HEK293 (cell line): ENCODE measurements around the gene LRP10.

ENCODE experiments used
- KLF16 ChIP-seq: fragments of 450-650 bp; formaldehyde crosslinking; IDR thresholded peaks from 2 replicates; pipeline ENCODE4 v1.5.1; 2017; ENCODE audit warnings: missing biosample characterization, missing genetic modification characterization
- TCF7L2 ChIP-seq: IDR thresholded peaks from 2 replicates; pipeline ENCODE4 v1.6.1; 2011; ENCODE audit warnings: low read depth, mild to moderate bottlenecking, inconsistent platforms, low read length, moderate library complexity, borderline replicate concordance
- TRIM28 ChIP-seq: IDR thresholded peaks from 2 replicates; pipeline ENCODE4 v1.6.1; 2011; ENCODE audit warnings: low read length, control low read depth, borderline replicate concordance
- WT1 ChIP-seq: fragments of 450-650 bp; formaldehyde crosslinking; IDR thresholded peaks from 2 replicates; pipeline ENCODE4 v1.5.1; 2016; ENCODE audit warnings: missing biosample characterization, missing genetic modification characterization
- YY2 ChIP-seq: fragments of 450-650 bp; formaldehyde crosslinking; IDR thresholded peaks from 2 replicates; pipeline ENCODE4 v1.5.1; 2016; ENCODE audit warnings: missing biosample characterization, missing genetic modification characterization
- ZBTB8A ChIP-seq: fragments of 450-650 bp; formaldehyde crosslinking; IDR thresholded peaks from 2 replicates; pipeline ENCODE4 v1.5.1; 2016; ENCODE audit warnings: missing biosample characterization, missing genetic modification characterization
- ZFHX2 ChIP-seq: fragments of 450-650 bp; formaldehyde crosslinking; conservative IDR thresholded peaks from 2 replicates; pipeline ENCODE4 v1.5.1; 2016; ENCODE audit warnings: missing biosample characterization, missing genetic modification characterization
- ZFP3 ChIP-seq: fragments of 450-650 bp; formaldehyde crosslinking; IDR thresholded peaks from 2 replicates; pipeline ENCODE4 v1.5.1; 2016; ENCODE audit warnings: low read depth, missing biosample characterization, missing genetic modification characterization
- ZIC2 ChIP-seq: fragments of 450-650 bp; formaldehyde crosslinking; IDR thresholded peaks from 2 replicates; pipeline ENCODE4 v1.5.1; 2016; ENCODE audit warnings: missing biosample characterization, missing genetic modification characterization
- ZNF112 ChIP-seq: fragments of 450-650 bp; formaldehyde crosslinking; IDR thresholded peaks from 2 replicates; pipeline ENCODE4 v1.5.0; 2017; ENCODE audit warnings: missing biosample characterization, missing genetic modification characterization
- ZNF169 ChIP-seq: fragments of 450-650 bp; formaldehyde crosslinking; IDR thresholded peaks from 2 replicates; pipeline ENCODE4 v1.5.1; 2016; ENCODE audit warnings: missing biosample characterization, missing genetic modification characterization
- ZNF174 ChIP-seq: fragments of 450-650 bp; formaldehyde crosslinking; IDR thresholded peaks from 2 replicates; pipeline ENCODE4 v1.5.0; 2017; ENCODE audit warnings: missing biosample characterization, mild to moderate bottlenecking, missing genetic modification characterization
- ZNF19 ChIP-seq: fragments of 450-650 bp; formaldehyde crosslinking; IDR thresholded peaks from 2 replicates; pipeline ENCODE4; 2016; ENCODE audit warnings: missing biosample characterization, missing genetic modification characterization, low read depth
- ZNF366 ChIP-seq: fragments of 450-650 bp; formaldehyde crosslinking; conservative IDR thresholded peaks from 2 replicates; pipeline ENCODE4 v1.5.1; 2016; ENCODE audit warnings: missing biosample characterization, missing genetic modification characterization
- ZNF391 ChIP-seq: fragments of 450-650 bp; formaldehyde crosslinking; IDR thresholded peaks from 2 replicates; pipeline ENCODE4 v1.5.1; 2016; ENCODE audit warnings: low read depth, missing biosample characterization, missing genetic modification characterization, borderline replicate concordance
- ZNF394 ChIP-seq: fragments of 450-650 bp; formaldehyde crosslinking; IDR thresholded peaks from 2 replicates; pipeline ENCODE4 v1.5.1; 2016; ENCODE audit warnings: missing biosample characterization, missing genetic modification characterization, mild to moderate bottlenecking, moderate library complexity, borderline replicate concordance
- ZNF514 ChIP-seq: fragments of 450-650 bp; formaldehyde crosslinking; IDR thresholded peaks from 2 replicates; pipeline ENCODE4 v1.5.1; 2016; ENCODE audit warnings: missing biosample characterization, missing genetic modification characterization
- ZNF654 ChIP-seq: fragments of 450-650 bp; formaldehyde crosslinking; IDR thresholded peaks from 2 replicates; pipeline ENCODE4 v1.5.1; 2016; ENCODE audit warnings: low read depth, missing biosample characterization, missing genetic modification characterization
- ZNF707 ChIP-seq: fragments of 450-650 bp; formaldehyde crosslinking; IDR thresholded peaks from 2 replicates; pipeline ENCODE4 v1.5.1; 2016; ENCODE audit warnings: missing biosample characterization, missing genetic modification characterization
- TF ChIP-seq, protein P1 (sequence below): fragments of 450-650 bp; formaldehyde crosslinking; IDR thresholded peaks from 2 replicates; pipeline ENCODE4 v1.5.1; 2016; ENCODE audit warnings: missing biosample characterization, missing genetic modification characterization
- TF ChIP-seq, protein P2 (sequence below): fragments of 450-650 bp; formaldehyde crosslinking; IDR thresholded peaks from 2 replicates; pipeline ENCODE4 v1.5.1; 2016; ENCODE audit warnings: missing biosample characterization, missing genetic modification characterization
- TF ChIP-seq, protein P3 (sequence below): fragments of 450-650 bp; formaldehyde crosslinking; IDR thresholded peaks from 2 replicates; pipeline ENCODE4 v1.5.1; 2016; ENCODE audit warnings: missing biosample characterization, missing genetic modification characterization
- TF ChIP-seq, protein P4 (sequence below): fragments of 450-650 bp; formaldehyde crosslinking; IDR thresholded peaks from 2 replicates; pipeline ENCODE4 v1.5.1; 2016; ENCODE audit warnings: missing biosample characterization, missing genetic modification characterization, borderline replicate concordance
- TF ChIP-seq, protein P5 (sequence below): fragments of 450-650 bp; formaldehyde crosslinking; IDR thresholded peaks from 2 replicates; pipeline ENCODE4 v1.5.1; 2016; ENCODE audit warnings: missing biosample characterization, missing genetic modification characterization, low read depth
- TF ChIP-seq, protein P6 (sequence below): fragments of 450-650 bp; IDR thresholded peaks from 2 replicates; pipeline ENCODE4 v1.5.1; 2018; ENCODE audit warnings: missing biosample characterization, missing genetic modification characterization

LRP10 gene

DNA sequence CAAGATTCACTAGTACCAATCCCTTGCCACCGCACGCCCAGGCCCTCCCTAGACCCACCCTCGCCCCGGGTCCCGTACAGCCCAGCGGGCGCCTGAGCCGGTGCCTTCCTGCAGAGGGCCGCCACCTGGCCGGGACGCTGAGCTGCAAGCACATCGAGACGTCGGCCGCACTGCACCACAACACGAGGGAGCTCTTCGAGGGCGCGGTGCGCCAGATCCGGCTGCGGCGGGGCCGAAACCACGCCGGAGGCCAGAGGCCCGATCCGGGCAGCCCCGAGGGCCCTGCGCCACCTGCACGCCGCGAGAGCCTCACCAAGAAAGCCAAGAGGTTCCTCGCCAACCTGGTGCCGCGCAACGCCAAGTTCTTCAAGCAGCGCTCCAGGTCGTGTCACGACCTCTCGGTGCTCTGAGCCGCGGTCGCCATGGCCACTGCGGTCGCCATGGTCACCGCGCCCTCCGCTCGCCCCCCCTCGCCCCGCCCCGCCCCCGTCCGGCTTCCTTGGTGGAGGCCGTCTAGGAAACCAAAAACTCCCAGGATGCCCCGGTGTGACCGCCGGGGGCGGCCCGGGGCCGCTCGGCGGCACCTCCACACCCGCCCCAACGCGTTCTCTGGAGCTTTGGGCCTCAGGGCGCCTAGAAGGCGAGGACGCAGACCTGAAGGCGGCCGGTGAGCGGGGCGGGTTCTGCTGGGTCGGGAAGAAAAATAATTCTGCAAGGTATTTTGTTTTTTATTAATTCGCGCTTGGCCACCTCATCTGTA, 15.1 kb downstream of the LRP10 start (continued):
- TF ChIP-seq ZIC2 (tag by site-specific recombination): peak; percentile 20; the same call in 1 of the 2 replicates
- no peak for TF ChIP-seq TCF7L2
- no peak for TF ChIP-seq ZNF654 (tag by site-specific recombination)
- no peak for TF ChIP-seq ZNF514 (tag by site-specific recombination)
- TF ChIP-seq ZBTB8A (tag by site-specific recombination): no peak; the same call in 1 of the 2 replicates
- TF ChIP-seq ZNF394 (tag by site-specific recombination): 0 out of 2 replicates have a peak, but pooled peaks have one; percentile 43
- no peak for TF ChIP-seq ZNF707 (tag by site-specific recombination)
- no peak for TF ChIP-seq ZNF19 (tag by site-specific recombination)
- no peak for TF ChIP-seq ZNF169 (tag by site-specific recombination)
- TF ChIP-seq, protein P1, sequence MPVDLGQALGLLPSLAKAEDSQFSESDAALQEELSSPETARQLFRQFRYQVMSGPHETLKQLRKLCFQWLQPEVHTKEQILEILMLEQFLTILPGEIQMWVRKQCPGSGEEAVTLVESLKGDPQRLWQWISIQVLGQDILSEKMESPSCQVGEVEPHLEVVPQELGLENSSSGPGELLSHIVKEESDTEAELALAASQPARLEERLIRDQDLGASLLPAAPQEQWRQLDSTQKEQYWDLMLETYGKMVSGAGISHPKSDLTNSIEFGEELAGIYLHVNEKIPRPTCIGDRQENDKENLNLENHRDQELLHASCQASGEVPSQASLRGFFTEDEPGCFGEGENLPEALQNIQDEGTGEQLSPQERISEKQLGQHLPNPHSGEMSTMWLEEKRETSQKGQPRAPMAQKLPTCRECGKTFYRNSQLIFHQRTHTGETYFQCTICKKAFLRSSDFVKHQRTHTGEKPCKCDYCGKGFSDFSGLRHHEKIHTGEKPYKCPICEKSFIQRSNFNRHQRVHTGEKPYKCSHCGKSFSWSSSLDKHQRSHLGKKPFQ: no peak
- TF ChIP-seq KLF16 (tag by site-specific recombination): no peak
- no peak for TF ChIP-seq ZNF366
- no peak for TF ChIP-seq ZFP3 (tag by site-specific recombination)
- no peak for TF ChIP-seq ZNF174 (tag by site-specific recombination)
- TF ChIP-seq, protein P2, sequence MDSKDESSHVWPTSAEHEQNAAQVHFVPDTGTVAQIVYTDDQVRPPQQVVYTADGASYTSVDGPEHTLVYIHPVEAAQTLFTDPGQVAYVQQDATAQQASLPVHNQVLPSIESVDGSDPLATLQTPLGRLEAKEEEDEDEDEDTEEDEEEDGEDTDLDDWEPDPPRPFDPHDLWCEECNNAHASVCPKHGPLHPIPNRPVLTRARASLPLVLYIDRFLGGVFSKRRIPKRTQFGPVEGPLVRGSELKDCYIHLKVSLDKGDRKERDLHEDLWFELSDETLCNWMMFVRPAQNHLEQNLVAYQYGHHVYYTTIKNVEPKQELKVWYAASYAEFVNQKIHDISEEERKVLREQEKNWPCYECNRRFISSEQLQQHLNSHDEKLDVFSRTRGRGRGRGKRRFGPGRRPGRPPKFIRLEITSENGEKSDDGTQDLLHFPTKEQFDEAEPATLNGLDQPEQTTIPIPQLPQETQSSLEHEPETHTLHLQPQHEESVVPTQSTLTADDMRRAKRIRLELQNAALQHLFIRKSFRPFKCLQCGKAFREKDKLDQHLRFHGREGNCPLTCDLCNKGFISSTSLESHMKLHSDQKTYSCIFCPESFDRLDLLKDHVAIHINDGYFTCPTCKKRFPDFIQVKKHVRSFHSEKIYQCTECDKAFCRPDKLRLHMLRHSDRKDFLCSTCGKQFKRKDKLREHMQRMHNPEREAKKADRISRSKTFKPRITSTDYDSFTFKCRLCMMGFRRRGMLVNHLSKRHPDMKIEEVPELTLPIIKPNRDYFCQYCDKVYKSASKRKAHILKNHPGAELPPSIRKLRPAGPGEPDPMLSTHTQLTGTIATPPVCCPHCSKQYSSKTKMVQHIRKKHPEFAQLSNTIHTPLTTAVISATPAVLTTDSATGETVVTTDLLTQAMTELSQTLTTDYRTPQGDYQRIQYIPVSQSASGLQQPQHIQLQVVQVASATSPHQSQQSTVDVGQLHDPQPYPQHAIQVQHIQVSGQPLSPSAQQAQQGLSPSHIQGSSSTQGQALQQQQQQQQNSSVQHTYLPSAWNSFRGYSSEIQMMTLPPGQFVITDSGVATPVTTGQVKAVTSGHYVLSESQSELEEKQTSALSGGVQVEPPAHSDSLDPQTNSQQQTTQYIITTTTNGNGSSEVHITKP (tag by site-specific recombination): no peak
- peak; percentile 50 for TF ChIP-seq ZFHX2
- TF ChIP-seq ZNF112 (tag by site-specific recombination): no peak
- TF ChIP-seq, protein P3, sequence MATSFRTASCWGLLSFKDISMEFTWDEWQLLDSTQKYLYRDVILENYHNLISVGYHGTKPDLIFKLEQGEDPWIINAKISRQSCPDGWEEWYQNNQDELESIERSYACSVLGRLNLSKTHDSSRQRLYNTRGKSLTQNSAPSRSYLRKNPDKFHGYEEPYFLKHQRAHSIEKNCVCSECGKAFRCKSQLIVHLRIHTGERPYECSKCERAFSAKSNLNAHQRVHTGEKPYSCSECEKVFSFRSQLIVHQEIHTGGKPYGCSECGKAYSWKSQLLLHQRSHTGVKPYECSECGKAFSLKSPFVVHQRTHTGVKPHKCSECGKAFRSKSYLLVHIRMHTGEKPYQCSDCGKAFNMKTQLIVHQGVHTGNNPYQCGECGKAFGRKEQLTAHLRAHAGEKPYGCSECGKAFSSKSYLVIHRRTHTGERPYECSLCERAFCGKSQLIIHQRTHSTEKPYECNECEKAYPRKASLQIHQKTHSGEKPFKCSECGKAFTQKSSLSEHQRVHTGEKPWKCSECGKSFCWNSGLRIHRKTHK (tag by site-specific recombination): no peak
- no peak for TF ChIP-seq WT1 (tag by site-specific recombination)
- no peak for TF ChIP-seq ZNF391
- no peak for TF ChIP-seq TRIM28
- TF ChIP-seq, protein P4, sequence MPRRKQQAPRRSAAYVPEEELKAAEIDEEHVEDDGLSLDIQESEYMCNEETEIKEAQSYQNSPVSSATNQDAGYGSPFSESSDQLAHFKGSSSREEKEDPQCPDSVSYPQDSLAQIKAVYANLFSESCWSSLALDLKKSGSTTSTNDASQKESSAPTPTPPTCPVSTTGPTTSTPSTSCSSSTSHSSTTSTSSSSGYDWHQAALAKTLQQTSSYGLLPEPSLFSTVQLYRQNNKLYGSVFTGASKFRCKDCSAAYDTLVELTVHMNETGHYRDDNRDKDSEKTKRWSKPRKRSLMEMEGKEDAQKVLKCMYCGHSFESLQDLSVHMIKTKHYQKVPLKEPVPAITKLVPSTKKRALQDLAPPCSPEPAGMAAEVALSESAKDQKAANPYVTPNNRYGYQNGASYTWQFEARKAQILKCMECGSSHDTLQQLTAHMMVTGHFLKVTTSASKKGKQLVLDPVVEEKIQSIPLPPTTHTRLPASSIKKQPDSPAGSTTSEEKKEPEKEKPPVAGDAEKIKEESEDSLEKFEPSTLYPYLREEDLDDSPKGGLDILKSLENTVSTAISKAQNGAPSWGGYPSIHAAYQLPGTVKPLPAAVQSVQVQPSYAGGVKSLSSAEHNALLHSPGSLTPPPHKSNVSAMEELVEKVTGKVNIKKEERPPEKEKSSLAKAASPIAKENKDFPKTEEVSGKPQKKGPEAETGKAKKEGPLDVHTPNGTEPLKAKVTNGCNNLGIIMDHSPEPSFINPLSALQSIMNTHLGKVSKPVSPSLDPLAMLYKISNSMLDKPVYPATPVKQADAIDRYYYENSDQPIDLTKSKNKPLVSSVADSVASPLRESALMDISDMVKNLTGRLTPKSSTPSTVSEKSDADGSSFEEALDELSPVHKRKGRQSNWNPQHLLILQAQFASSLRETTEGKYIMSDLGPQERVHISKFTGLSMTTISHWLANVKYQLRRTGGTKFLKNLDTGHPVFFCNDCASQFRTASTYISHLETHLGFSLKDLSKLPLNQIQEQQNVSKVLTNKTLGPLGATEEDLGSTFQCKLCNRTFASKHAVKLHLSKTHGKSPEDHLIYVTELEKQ: no peak
- 0 out of 2 replicates have a peak, but pooled peaks have one; percentile 16 for TF ChIP-seq YY2 (tag by site-specific recombination)
- TF ChIP-seq, protein P5, sequence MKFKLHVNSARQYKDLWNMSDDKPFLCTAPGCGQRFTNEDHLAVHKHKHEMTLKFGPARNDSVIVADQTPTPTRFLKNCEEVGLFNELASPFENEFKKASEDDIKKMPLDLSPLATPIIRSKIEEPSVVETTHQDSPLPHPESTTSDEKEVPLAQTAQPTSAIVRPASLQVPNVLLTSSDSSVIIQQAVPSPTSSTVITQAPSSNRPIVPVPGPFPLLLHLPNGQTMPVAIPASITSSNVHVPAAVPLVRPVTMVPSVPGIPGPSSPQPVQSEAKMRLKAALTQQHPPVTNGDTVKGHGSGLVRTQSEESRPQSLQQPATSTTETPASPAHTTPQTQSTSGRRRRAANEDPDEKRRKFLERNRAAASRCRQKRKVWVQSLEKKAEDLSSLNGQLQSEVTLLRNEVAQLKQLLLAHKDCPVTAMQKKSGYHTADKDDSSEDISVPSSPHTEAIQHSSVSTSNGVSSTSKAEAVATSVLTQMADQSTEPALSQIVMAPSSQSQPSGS (tag by site-specific recombination): no peak
- TF ChIP-seq, protein P6, sequence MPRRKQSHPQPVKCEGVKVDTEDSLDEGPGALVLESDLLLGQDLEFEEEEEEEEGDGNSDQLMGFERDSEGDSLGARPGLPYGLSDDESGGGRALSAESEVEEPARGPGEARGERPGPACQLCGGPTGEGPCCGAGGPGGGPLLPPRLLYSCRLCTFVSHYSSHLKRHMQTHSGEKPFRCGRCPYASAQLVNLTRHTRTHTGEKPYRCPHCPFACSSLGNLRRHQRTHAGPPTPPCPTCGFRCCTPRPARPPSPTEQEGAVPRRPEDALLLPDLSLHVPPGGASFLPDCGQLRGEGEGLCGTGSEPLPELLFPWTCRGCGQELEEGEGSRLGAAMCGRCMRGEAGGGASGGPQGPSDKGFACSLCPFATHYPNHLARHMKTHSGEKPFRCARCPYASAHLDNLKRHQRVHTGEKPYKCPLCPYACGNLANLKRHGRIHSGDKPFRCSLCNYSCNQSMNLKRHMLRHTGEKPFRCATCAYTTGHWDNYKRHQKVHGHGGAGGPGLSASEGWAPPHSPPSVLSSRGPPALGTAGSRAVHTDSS (tag by site-specific recombination): no peak
